Measurements from ENCODE around the gene ARRDC4.

DNA sequence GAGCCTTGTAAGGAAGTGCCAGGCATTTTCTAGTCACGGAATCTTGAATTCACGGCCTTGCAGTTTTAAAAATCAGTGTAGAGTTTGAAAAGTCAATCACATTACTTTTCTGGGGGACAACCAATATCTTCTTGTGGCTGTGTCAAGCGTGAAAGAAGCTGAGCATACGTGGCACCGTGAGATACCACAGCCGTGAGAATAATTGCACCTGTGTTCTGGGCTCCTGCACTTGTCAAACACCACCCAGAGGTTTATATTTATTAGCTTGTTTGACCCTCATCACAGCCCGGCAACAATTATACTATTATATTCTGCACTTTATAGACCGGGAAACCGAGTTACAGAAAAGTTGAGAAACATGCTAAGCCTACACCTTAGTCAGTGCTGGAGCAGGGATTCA, 45.2 kb downstream of the ARRDC4 start:
- TF ChIP-seq, protein P1, sequence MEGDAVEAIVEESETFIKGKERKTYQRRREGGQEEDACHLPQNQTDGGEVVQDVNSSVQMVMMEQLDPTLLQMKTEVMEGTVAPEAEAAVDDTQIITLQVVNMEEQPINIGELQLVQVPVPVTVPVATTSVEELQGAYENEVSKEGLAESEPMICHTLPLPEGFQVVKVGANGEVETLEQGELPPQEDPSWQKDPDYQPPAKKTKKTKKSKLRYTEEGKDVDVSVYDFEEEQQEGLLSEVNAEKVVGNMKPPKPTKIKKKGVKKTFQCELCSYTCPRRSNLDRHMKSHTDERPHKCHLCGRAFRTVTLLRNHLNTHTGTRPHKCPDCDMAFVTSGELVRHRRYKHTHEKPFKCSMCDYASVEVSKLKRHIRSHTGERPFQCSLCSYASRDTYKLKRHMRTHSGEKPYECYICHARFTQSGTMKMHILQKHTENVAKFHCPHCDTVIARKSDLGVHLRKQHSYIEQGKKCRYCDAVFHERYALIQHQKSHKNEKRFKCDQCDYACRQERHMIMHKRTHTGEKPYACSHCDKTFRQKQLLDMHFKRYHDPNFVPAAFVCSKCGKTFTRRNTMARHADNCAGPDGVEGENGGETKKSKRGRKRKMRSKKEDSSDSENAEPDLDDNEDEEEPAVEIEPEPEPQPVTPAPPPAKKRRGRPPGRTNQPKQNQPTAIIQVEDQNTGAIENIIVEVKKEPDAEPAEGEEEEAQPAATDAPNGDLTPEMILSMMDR (IDR thresholded peaks at IDR 0.05; ENCODE audit: poor library complexity, severe bottlenecking), result no peak
- no peak for TF ChIP-seq TAF1 (IDR thresholded peaks at IDR 0.05; ENCODE audit: low read depth)
